Pancreas (tissue), 10 donors: ENCODE measurements around the gene HOXA4. TPM values are rescaled to one million over a fixed set of nuclear protein-coding genes. Genes with fewer than 3 reads are reported as not detected.
A peak's percentile ranks its signal among the peaks of the same experiment; 100 is the strongest.

Experiments used
- ATAC-seq, 4 donors: fragments of 200-7000 bp; cut with Tn5 transposase; one replicate each; pipeline versions ENCODE4 v1.8.0 to v1.9.1; 2020; ENCODE audit warnings: mild to moderate bottlenecking in 4 of 4, moderate library complexity in 4 of 4
- DNase-seq, 6 donors: peaks; one replicate each; pipeline ENCODE4 v3.0.0-alpha.2; 2020
- FAIRE-seq: peaks from 2 replicates; lab custom pipeline; 2012; peaks lifted over from hg19 to GRCh38; lab: Jason Lieb, UNC
- H3K27ac ChIP-seq, 4 donors: fragments of 200-600 bp; sonication (generic); 1 replicate in 3 of 4; 2 replicates in 1 of 4; pipeline versions ENCODE4 v1.5.0 to v1.8.0; 2020
- H3K27me3 ChIP-seq, 4 donors: fragments of 200-600 bp; one replicate each; pipeline ENCODE4 v1.8.0; 2021
- H3K36me3 ChIP-seq, 3 donors: fragments of 200-600 bp; sonication (generic) in 1 of 3; one replicate each; pipeline versions ENCODE4 v1.5.0 to v1.8.0; 2020 to 2021
- H3K4me1 ChIP-seq, 3 donors: fragments of 200-600 bp; one replicate each; pipeline ENCODE4 v1.8.0; 2021
- H3K4me3 ChIP-seq, 4 donors: fragments of 200-600 bp; sonication (generic) in 2 of 4; one replicate each; pipeline versions ENCODE4 v1.5.0 to v1.8.0; 2020 to 2021
- H3K9me3 ChIP-seq, 4 donors: fragments of 200-600 bp; one replicate each; pipeline ENCODE4 v1.8.0; 2021
- CTCF ChIP-seq, 4 donors: fragments of 200-600 bp; sonication (generic) in 3 of 4; IDR thresholded peaks; one replicate each; pipeline versions ENCODE4 v1.5.0 to v1.8.0; 2021; ENCODE audit warnings: antibody characterized with exemption in 4 of 4
- WGBS, 2 donors: extraction: QIAGEN DNeasy Blood & Tissue Kit; methylation state at CpG; one replicate each; pipeline ENCODE4 v1.1.7; 2013; 5-methylcytosine and 5-hydroxymethylcytosine counted together
- intact Hi-C, 3 donors: fragments of 100-400 bp; cut with DNase I; formaldehyde crosslinking; loops; one replicate each; pipeline versions ENCODE4 v1.11.1 to v1.14.2; 2022
- polyA plus RNA-seq, 2 donors: library from polyadenylated mRNA; stranded (reverse); fragments of 200-250 nt; gene quantifications; one replicate each; pipeline ENCODE4 v1.2.3, GENCODE V29; 2013
- total RNA-seq, 6 donors: library from RNA; stranded (reverse); fragmentation: NEBNext Ultra II Directional in 4 of 6; extraction: Animal tissue kit (Norgen Biotek cat#: 25700) in 4 of 6; gene quantifications; one replicate each; pipeline versions ENCODE4 v1.2.1 to v1.2.4, GENCODE V29; 2021 to 2023
- donor health status: healthy with polysubstance abuse.
- donor health status: DM: no; HTN: no; CAD: no; lungs with moderate emphysema.
- donor health status: DM: no; HTN: no; CAD: no.
- donor health status: control.
- donor health status: control.
- donor health status: Bipolar disorder and iron deficiency.
- donor health status: DM: yes; HTN: yes; CAD: no.
- donor health status: DM: no; HTN: no; CAD: no.
- donor health status: DM: no; HTN: no; CAD: no.
- donor health status: DM: yes; HTN: yes; CAD: no.

The HOXA4 gene
- total and polyA plus RNA-seq, 8 donors: 0.19 to 2.4 (median 0.58) TPM

DNA sequence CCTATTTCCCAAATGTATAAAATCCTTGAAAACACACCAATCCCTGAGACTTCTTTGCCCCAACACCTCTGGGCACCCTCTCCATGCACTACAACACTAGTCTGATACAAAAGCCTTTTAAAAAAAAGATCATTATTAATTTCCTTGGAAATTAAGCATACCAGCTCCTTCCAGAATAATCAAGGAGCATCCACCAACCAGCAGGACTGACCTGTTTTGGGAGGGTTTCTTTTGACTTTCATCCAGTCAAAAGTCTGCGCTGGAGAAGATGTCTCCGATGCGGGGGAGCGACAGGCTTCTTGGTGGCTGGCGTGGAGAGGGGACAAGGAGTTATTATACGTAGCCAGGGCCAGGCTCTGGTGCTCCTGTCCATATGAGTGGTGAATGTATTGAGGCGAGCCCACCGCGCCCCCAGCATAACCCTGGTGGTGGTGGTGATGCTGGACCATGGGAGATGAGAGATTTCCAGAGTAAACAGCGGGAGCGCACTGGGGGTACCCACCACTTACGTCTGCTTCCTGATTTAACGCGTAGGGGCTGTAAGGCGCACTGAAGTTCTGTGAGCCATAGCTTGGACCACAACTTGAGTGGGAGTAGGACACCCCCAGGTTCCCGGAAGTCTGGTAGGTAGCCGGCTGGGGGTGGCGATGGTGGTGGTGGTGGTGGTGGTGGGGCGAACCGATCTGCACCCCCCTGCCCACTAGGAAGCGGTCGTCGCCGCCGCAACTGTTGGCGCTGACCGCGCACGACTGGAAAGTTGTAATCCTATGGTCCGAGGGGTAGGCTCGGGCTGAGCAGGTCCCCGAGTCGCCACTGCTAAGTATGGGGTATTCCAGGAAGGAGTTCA, 35.3 kb downstream of the HOXA4 start:
- no peak for ATAC-seq
- no peak for TF ChIP-seq CTCF (IDR thresholded peaks at IDR 0.05)
- peaks cover 0 to 8% (median 4%) of the 10 kb centered on the region in 3 donors for H3K4me1 ChIP-seq
- WGBS, 2 donors: 8% methylated on average over 33 of the region's 33 CpGs
- intact Hi-C loops: no loop called here
- no peaks in the 10 kb centered on the region for H3K36me3 ChIP-seq
- peaks cover 0 to 73% (median 20%) of the 10 kb centered on the region in 4 donors for H3K27me3 ChIP-seq
- H3K27ac ChIP-seq: no peak overlapping the region
- FAIRE-seq: no peak
- H3K9me3 ChIP-seq: no peaks in the 10 kb centered on the region
- peak in 2 of 6 donors; percentile 14 to 39 for DNase-seq
- peak overlapping the region in 3 of 4 donors; percentile 5 to 51 (median 36) for H3K4me3 ChIP-seq

DNA sequence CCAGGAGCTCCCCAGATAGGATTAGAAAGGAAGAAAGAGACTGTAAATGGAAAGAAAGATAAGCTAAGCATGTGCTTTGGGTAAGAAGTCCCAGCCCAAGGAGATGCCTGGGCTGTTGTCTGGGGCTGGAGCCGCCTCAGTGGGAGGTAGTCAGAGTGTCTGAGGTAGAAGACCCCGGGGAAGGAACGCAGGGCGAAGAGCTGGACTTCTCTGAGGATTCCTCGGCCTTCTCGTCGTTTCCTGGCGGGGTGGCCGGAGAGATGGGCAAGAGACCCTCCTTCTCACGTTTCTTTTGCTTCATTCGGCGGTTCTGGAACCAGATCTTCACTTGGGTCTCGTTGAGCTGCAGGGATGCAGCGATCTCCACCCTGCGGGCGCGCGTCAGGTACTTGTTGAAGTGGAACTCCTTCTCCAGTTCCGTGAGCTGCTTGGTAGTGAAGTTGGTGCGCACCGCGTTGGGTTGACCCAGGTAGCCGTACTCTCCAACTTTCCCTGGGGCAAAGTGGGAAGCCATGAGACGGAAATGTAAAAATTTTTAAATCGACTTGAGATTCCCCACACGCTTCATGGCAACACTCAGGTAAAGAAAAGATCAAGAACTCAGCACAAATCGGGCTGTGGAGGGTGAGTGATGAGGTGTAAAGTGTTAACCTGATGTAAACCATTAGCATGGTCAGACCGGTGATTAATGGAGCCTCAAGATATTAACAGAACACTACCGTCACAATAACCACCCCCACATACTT, 36.1 kb downstream of the HOXA4 start:
- intact Hi-C loops: no loop called here

DNA sequence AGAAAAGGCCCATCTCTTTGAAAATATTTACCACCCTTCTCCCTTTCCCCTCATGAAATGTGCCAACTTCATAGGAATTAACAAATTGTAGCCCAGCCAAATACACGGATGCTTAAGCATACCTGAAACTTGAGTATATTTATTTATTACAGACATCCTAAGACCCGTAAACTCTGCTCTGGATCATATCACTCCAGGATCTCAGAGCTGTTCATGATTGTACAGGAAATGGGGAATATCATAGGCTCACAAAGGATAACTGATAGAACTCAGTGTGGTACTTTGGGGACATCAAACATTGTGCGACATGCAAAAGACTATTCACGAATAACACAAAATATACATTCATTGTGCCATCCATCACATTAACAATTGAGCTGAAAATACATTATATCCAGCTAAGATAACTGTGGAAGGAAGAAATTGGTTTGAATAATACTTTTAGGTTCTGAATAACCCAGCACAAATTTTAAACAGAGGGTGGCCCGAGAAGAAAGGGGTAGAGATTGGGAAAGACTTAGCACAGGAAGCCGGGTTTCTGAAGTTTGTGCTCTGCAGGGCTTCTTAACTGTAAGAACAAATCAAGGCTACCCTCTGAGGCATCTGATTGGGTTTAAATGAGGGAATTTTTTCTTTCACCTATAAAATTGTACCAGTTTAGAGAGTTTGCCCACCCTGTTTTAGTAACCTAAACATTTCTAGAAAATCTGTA, 37.2 kb downstream of the HOXA4 start:
- ATAC-seq: no peak
- no peaks in the 10 kb centered on the region for H3K36me3 ChIP-seq
- H3K9me3 ChIP-seq: no peaks in the 10 kb centered on the region
- FAIRE-seq: no peak
- no peak for TF ChIP-seq CTCF (IDR thresholded peaks at IDR 0.05)
- no peak overlapping the region for H3K27ac ChIP-seq
- H3K27me3 ChIP-seq: peaks cover 0 to 69% (median 13%) of the 10 kb centered on the region in 4 donors
- no peak for DNase-seq
- H3K4me3 ChIP-seq: no peak overlapping the region
- intact Hi-C loops: no loop called here
- no peaks in the 10 kb centered on the region for H3K4me1 ChIP-seq
- 48 to 57% methylated on average over 6 of the region's 6 CpGs for WGBS, 2 donors

More for the DNA sequence above, 36.1 kb downstream of the HOXA4 start:
- DNase-seq (no peak), ATAC-seq (no peak), FAIRE-seq (no peak)
- 23 to 25% methylated on average over 29 of the region's 29 CpGs for WGBS, 2 donors
- Histone ChIP-seq H3K9me3 (no peaks in the 10 kb centered on the region), H3K27me3 (peaks cover 0 to 65% (median 15%) of the 10 kb centered on the region in 4 donors), H3K27ac (no peak overlapping the region), H3K36me3 (no peaks in the 10 kb centered on the region), H3K4me1 (peaks cover 0 to 3% (median 2%) of the 10 kb centered on the region in 3 donors), H3K4me3 (no peak overlapping the region)
- no peak for TF ChIP-seq CTCF (IDR thresholded peaks at IDR 0.05)

- no peaks in the 10 kb centered on the region for H3K36me3 ChIP-seq
- DNase-seq: no peak
- H3K4me1 ChIP-seq: no peaks in the 10 kb centered on the region
- intact Hi-C loops: no loop called here
- no peak for TF ChIP-seq CTCF (IDR thresholded peaks at IDR 0.05)
- no peaks in the 10 kb centered on the region for H3K9me3 ChIP-seq
- peaks cover 0 to 65% (median 10%) of the 10 kb centered on the region in 4 donors for H3K27me3 ChIP-seq
- FAIRE-seq: no peak
- no peak overlapping the region for H3K27ac ChIP-seq
- H3K4me3 ChIP-seq: no peak overlapping the region
- ATAC-seq: no peak
- 71 to 77% methylated on average over 1 of the region's 1 CpG for WGBS, 2 donors
These were observed 37.8 kb downstream of the HOXA4 start for GRCh38 chr7:27092819-27093110.
